Muscle layer of duodenum (tissue), 2 donors: ENCODE data around the gene LILRA1.

Experiments used
- H3K27ac ChIP-seq: one replicate; pipeline ENCODE4 v1.7.0; 2013; ENCODE audit warnings: mild to moderate bottlenecking, low read length
- H3K27me3 ChIP-seq: one replicate; pipeline ENCODE4 v1.7.0; 2013; ENCODE audit warnings: low read depth, mild to moderate bottlenecking, control low read depth, low read length
- H3K36me3 ChIP-seq, 2 donors: one replicate each; pipeline ENCODE4 v1.7.0; 2013; ENCODE audit warnings: low read length in 2 of 2, control low read depth in 1 of 2, mild to moderate bottlenecking in 1 of 2; ENCODE audit not compliant: insufficient read depth in 2 of 2, control insufficient read depth in 1 of 2
- H3K4me1 ChIP-seq, 2 donors: one replicate each; pipeline ENCODE4 v1.7.0; 2013; ENCODE audit warnings: low read length in 2 of 2, mild to moderate bottlenecking in 2 of 2, control low read depth in 1 of 2, moderate library complexity in 1 of 2; ENCODE audit not compliant: insufficient read depth in 2 of 2, control insufficient read depth in 1 of 2
- H3K4me3 ChIP-seq, 2 donors: one replicate each; pipeline ENCODE4 v1.7.0; 2013; ENCODE audit warnings: low read length in 2 of 2, low read depth in 1 of 2, mild to moderate bottlenecking in 1 of 2
- H3K9me3 ChIP-seq, 2 donors: one replicate each; pipeline ENCODE4 v1.7.0; 2013; ENCODE audit warnings: low read length in 2 of 2, control low read depth in 1 of 2, mild to moderate bottlenecking in 1 of 2; ENCODE audit not compliant: control insufficient read depth in 1 of 2
- donor health status: healthy.

LILRA1 gene

GRCh38 chr19:54648129-54648528, 54.7 kb downstream of the LILRA1 start:
- Histone ChIP-seq H3K4me1 (no peaks in the 10 kb centered on the region), H3K27me3 (no peaks in the 10 kb centered on the region), H3K9me3 (no peaks in the 10 kb centered on the region), H3K27ac (no peak overlapping the region), H3K4me3 (no peak overlapping the region), H3K36me3 (no peaks in the 10 kb centered on the region)

DNA sequence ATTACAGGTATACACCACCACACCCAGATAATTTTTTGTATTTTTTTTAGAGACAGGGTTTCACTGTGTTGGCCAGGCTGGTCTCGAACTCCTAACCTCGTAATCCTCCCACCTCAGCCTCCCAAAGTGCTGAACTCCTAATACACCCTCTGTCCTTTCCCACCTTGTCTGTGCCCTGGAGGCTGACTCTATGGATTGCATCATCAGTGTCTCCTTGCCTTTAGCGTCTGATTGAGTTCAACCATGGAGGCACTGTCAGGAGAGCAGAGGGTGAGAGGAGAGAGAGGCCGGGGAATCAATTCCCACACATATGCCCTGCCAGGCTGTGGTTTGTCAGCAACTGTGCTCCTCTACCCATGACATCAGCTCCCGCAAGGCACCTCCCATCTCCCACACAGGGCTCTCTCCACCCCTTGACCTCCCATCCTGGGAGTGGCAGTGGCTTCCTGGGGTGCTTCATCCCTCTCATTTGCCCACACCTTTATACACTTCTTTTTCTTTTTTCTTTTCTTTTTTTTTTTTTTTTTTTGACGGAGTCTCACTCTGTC, 56.8 kb downstream of the LILRA1 start:
- Histone ChIP-seq H3K36me3 (no peaks in the 10 kb centered on the region), H3K4me3 (no peak overlapping the region), H3K27me3 (no peaks in the 10 kb centered on the region), H3K9me3 (no peaks in the 10 kb centered on the region), H3K4me1 (no peaks in the 10 kb centered on the region), H3K27ac (no peak overlapping the region)
